ENCODE measurements around the gene USF2.

Gene USF2

GRCh38 chr19:35317464-35318043 lies 48.8 kb downstream of the USF2 start:
- H3K4me3 ChIP-seq (ENCODE audit: low read depth, low read length), result no peak overlapping the region
- no peaks in the 10 kb centered on the region for H3K36me3 ChIP-seq
- DNase-seq, result no peak
- H3K27ac ChIP-seq, result no peak overlapping the region
- no peaks in the 10 kb centered on the region for H3K27me3 ChIP-seq (ENCODE audit: insufficient read depth, low read depth, severe bottlenecking)
- H3K9me3 ChIP-seq (ENCODE audit: severe bottlenecking), result no peaks in the 10 kb centered on the region
- no peak for TF ChIP-seq CTCF (IDR thresholded peaks at IDR 0.05; ENCODE audit: low read depth, low read length)

DNA sequence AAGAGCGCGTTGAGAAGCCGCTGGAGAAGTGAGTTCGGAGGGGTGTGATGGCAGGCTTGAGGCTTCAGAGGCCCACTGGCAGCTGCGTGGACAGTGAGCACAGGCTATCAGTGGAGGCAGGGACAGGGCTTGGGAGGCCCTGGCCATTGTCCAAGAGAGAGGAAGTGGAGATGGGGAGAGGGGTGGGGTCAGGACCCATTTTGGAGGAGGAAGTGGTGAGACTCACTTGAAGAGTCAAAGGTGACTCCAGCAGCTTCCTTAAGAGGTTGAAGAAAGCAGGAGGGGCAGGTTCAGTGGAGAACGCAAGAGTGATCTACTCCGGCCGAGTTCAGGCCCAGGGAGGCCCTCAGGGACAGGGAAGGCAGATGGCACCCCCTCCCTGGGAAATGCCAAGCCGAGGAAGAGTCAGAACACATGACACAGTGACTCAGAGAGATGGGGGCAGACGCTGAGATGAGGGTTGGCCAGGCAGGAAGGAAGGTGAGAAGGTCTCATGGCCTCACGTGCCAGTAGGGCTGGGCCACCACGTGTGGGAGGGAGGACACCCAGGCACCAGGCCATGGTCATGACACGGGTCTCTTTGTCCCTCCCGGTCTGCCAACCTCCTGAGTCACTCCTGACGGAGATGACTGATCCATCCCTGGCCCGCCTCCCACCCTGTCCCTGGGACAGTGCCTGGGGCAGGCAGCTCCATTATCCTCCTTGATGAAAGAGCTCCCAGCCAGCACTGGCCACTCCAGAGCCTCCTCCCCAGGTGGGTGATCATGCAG lies 50.1 kb downstream of the USF2 start:
- DNase-seq, result no peak
- Histone ChIP-seq H3K36me3 (no peaks in the 10 kb centered on the region), H3K9me3 (ENCODE audit: severe bottlenecking) (no peaks in the 10 kb centered on the region), H3K27ac (no peak overlapping the region), H3K4me3 (ENCODE audit: low read depth, low read length) (no peak overlapping the region), H3K27me3 (ENCODE audit: insufficient read depth, low read depth, severe bottlenecking) (no peaks in the 10 kb centered on the region)
- TF ChIP-seq CTCF (IDR thresholded peaks at IDR 0.05; ENCODE audit: low read depth, low read length), result no peak

DNA sequence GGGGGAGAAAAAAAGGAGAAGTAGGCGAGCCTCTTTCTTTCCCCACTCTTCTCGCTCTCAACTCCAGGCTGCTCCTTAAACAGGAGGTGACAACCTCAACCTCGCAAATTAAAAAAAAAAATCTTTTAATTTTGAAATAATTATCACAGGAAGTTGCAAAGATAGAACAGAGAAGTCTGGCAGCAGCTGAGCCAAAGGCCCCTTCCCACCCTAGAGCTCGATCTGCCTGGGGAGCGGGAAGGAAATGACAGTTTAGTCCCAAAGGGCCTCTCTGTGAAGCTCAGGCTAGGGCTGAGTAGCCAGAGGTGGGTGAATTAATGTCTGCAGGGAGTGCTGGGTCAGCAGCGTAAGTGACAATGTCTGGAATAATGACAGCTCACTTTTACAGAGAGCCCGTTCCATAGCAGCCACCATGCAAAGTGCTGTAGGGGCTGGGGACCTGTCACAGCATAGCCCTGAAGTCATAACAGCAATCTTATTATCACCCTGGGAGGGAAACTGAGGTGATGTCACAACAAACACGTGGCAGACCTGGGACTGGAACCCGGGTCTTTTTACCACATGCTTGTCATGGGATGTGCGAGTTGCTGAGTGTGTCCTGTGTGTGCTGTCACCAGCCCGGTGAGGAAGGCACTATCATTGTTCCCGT lies 51.4 kb downstream of the USF2 start:
- Histone ChIP-seq H3K9me3 (ENCODE audit: severe bottlenecking) (no peaks in the 10 kb centered on the region), H3K4me3 (ENCODE audit: low read depth, low read length) (no peak overlapping the region), H3K27ac (no peak overlapping the region), H3K36me3 (no peaks in the 10 kb centered on the region), H3K27me3 (ENCODE audit: insufficient read depth, low read depth, severe bottlenecking) (no peaks in the 10 kb centered on the region)
- TF ChIP-seq CTCF (IDR thresholded peaks at IDR 0.05; ENCODE audit: low read depth, low read length), result no peak
- no peak for DNase-seq

GRCh38 chr19:35321291-35321690 lies 52.5 kb downstream of the USF2 start:
- Histone ChIP-seq H3K36me3 (no peaks in the 10 kb centered on the region), H3K27ac (no peak overlapping the region), H3K4me3 (ENCODE audit: low read depth, low read length) (no peak overlapping the region), H3K27me3 (ENCODE audit: insufficient read depth, low read depth, severe bottlenecking) (no peaks in the 10 kb centered on the region), H3K9me3 (ENCODE audit: severe bottlenecking) (no peaks in the 10 kb centered on the region)
- no peak for DNase-seq
- TF ChIP-seq CTCF (IDR thresholded peaks at IDR 0.05; ENCODE audit: low read depth, low read length), result no peak

GRCh38 chr19:35322014-35322413 lies 53.3 kb downstream of the USF2 start:
- no peak for TF ChIP-seq CTCF (IDR thresholded peaks at IDR 0.05; ENCODE audit: low read depth, low read length)
- Histone ChIP-seq H3K4me3 (ENCODE audit: low read depth, low read length) (no peak overlapping the region), H3K36me3 (no peaks in the 10 kb centered on the region), H3K9me3 (ENCODE audit: severe bottlenecking) (no peaks in the 10 kb centered on the region), H3K27ac (no peak overlapping the region), H3K27me3 (ENCODE audit: insufficient read depth, low read depth, severe bottlenecking) (no peaks in the 10 kb centered on the region)
- no peak for DNase-seq
